ENCODE results near the gene CGB3.

Gene CGB3

GRCh38 chr19:48985711-48986110 lies 38.4 kb downstream of the CGB3 start:
- no peak for DNase-seq

GRCh38 chr19:48982280-48982679 lies 41.9 kb downstream of the CGB3 start:
- DNase-seq, result no peak

- no peak for DNase-seq
These were observed 47.1 kb downstream of the CGB3 start for GRCh38 chr19:48977061-48977460.

- DNase-seq, result no peak
These were observed 47.9 kb downstream of the CGB3 start for GRCh38 chr19:48975947-48976847.
